OCI-LY1 (cell line): Measurements from ENCODE around the gene TMC5.

Experiments
- EZH2 ChIP-seq: fragments of 200-600 bp; sonication (generic), shearing (Covaris generic); IDR thresholded peaks from 2 replicates; pipeline ENCODE4 v1.8.0; 2017; ENCODE audit warnings: borderline replicate concordance, mixed run types, mild to moderate bottlenecking, antibody characterized with exemption, low read length, moderate library complexity, mixed read lengths
- TF ChIP-seq, protein P1 (sequence below): fragments of 200-600 bp; sonication (generic), shearing (Covaris generic); IDR thresholded peaks from 2 replicates; pipeline ENCODE4 v1.5.1; 2017; ENCODE audit warnings: mild to moderate bottlenecking, antibody characterized with exemption, low read length, moderate library complexity, mixed read lengths

DNA sequence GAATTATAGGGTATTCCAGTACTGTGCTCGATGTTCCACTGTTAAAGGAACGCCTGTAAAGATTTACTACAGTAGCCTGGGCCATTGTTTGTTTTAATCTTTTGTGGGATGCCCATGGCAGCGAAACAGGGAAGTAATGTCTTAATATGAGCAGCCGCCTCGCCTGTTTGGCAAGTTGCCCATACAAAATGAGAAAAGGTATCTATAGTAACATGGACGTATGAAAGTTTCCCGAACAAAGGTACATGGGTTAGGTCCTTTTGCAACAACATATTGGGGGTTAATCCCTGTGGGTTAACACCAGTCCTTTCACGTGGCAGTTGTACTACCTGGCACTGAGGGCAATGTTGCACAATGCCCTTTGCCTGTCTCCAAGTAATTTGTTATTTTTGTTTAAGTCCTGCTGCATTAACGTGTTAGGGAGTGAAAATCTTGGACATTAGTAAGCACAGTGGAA, 21.1 kb upstream of the TMC5 start:
- TF ChIP-seq, protein P1, sequence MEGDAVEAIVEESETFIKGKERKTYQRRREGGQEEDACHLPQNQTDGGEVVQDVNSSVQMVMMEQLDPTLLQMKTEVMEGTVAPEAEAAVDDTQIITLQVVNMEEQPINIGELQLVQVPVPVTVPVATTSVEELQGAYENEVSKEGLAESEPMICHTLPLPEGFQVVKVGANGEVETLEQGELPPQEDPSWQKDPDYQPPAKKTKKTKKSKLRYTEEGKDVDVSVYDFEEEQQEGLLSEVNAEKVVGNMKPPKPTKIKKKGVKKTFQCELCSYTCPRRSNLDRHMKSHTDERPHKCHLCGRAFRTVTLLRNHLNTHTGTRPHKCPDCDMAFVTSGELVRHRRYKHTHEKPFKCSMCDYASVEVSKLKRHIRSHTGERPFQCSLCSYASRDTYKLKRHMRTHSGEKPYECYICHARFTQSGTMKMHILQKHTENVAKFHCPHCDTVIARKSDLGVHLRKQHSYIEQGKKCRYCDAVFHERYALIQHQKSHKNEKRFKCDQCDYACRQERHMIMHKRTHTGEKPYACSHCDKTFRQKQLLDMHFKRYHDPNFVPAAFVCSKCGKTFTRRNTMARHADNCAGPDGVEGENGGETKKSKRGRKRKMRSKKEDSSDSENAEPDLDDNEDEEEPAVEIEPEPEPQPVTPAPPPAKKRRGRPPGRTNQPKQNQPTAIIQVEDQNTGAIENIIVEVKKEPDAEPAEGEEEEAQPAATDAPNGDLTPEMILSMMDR: no peak
- TF ChIP-seq EZH2: no peak
